Heart left ventricle (tissue), 16 donors: ENCODE data around the gene WDR73. TPM values are rescaled to one million over a fixed set of nuclear protein-coding genes. Genes with fewer than 3 reads are reported as not detected.

ENCODE experiments used
- ATAC-seq, 4 donors: fragments of 200-7000 bp; cut with Tn5 transposase; one replicate each; pipeline ENCODE4 v1.9.1; 2020 to 2022; ENCODE audit warnings: moderate library complexity in 4 of 4, mild to moderate bottlenecking in 3 of 4, moderate number of reproducible peaks in 1 of 4
- DNase-seq, 5 donors: peaks; one replicate each; pipeline ENCODE4 v3.0.0-alpha.2; 2020
- H3K27ac ChIP-seq, 12 donors: fragments of 200-600 bp; sonication (generic) in 4 of 12; one replicate each; pipeline versions ENCODE4 v1.5.0 to v1.8.0; 2016 to 2022; ENCODE audit warnings: mild to moderate bottlenecking in 2 of 12
- H3K27me3 ChIP-seq, 9 donors: fragments of 200-600 bp; sonication (generic) in 2 of 9; one replicate each; pipeline versions ENCODE4 v1.5.1 to v1.8.0; 2016 to 2022; ENCODE audit warnings: mild to moderate bottlenecking in 3 of 9
- H3K36me3 ChIP-seq, 9 donors: fragments of 200-600 bp; sonication (generic) in 2 of 9; one replicate each; pipeline versions ENCODE4 v1.5.0 to v1.8.0; 2018 to 2022; ENCODE audit warnings: mild to moderate bottlenecking in 2 of 9
- H3K4me1 ChIP-seq, 12 donors: fragments of 200-600 bp; sonication (generic) in 4 of 12; one replicate each; pipeline versions ENCODE4 v1.5.0 to v1.8.0; 2016 to 2022; ENCODE audit warnings: mild to moderate bottlenecking in 3 of 12
- H3K4me3 ChIP-seq, 12 donors: fragments of 200-600 bp; sonication (generic) in 4 of 12; one replicate each; pipeline versions ENCODE4 v1.5.0 to v1.8.0; 2017 to 2022; ENCODE audit warnings: mild to moderate bottlenecking in 9 of 12, moderate library complexity in 4 of 12
- H3K9me3 ChIP-seq, 12 donors: fragments of 200-600 bp; sonication (generic) in 4 of 12; one replicate each; pipeline versions ENCODE4 v1.5.0 to v1.8.0; 2016 to 2022; ENCODE audit warnings: mild to moderate bottlenecking in 1 of 12
- POLR2A ChIP-seq, 2 donors: fragments of 450-650 bp; IDR thresholded peaks; one replicate each; pipeline ENCODE4 v1.6.1; 2017; ENCODE audit warnings: antibody characterized with exemption in 2 of 2, mild to moderate bottlenecking in 2 of 2, moderate library complexity in 2 of 2
- WGBS, 4 donors: extraction: QIAGEN DNeasy Blood & Tissue Kit in 2 of 4; methylation state at CpG; one replicate each; pipeline versions ENCODE4 v1.1.5 to v1.1.7; 2013 to 2018; 5-methylcytosine and 5-hydroxymethylcytosine counted together
- intact Hi-C, 10 donors: fragments of 100-400 bp; cut with DNase I; formaldehyde crosslinking; loops; one replicate each; pipeline versions ENCODE4 v1.11.1 to v1.14.2; 2022
- polyA plus RNA-seq, 2 donors: library from polyadenylated mRNA; stranded (reverse); fragments of 200-250 nt; gene quantifications; one replicate each; pipeline ENCODE4 v1.2.3, GENCODE V29; 2013
- total RNA-seq, 9 donors: library from RNA; depleted of rRNA in 2 of 9; stranded (reverse); fragments of >200 nt in 2 of 9; fragmentation: NEBNext Ultra II Directional in 3 of 9; extraction: Animal tissue kit (Norgen Biotek cat#: 25700) in 3 of 9; gene quantifications; one replicate each; pipeline versions ENCODE4 v1.1.0 to v1.2.4, GENCODE V29; 2016 to 2023
- TF ChIP-seq, protein P1 (sequence below), 12 donors: fragments of 200-600 bp; sonication (generic) in 4 of 12; IDR thresholded peaks; one replicate each; pipeline versions ENCODE4 v1.5.0 to v1.8.0; 2018 to 2022; ENCODE audit warnings: antibody characterized with exemption in 12 of 12, mild to moderate bottlenecking in 5 of 12
- donor health status: ischemic (EF 13 %, LVEDD 7.1; RV severe dilation, severe dysfunction).
- donor health status: healthy with polysubstance abuse.
- donor health status: DM: no; HTN: yes; CAD: no.
- donor health status: DM: no; HTN: no; CAD: no.
- donor health status: ischemic (EF 25% LVEDD 6.9; RV normal size, moderate dysfunction).
- donor health status: ischemic (EF 25% LVEDD 5.7; RV mildly dilated, moderate dysfunction).
- donor health status: healthy.
- donor health status: DM: yes; HTN: yes; CAD: no.
- donor health status: ischemic (EF 35%, LVEDD 5.7; RV mildly dilated, moderate dysfunction).
- donor health status: nonischemic (EF 11% LVEDD 7.7; RV severe dilation, severe dysfunction).
- donor health status: DM: yes; HTN: yes; CAD: no.
- donor health status: PGD.
- donor health status: ischemic (EF 29% LVEDD 5.4; RV normal size, mild dysfunction).
- donor health status: nonischemic (EF 23%, LVEDD 6.1; RV moderate dilation, normal function).

WDR73 gene
- total and polyA plus RNA-seq, 11 donors: 8.7 to 22.2 (median 13.9) TPM

- DNase-seq (no peak), ATAC-seq (no peak)
- Histone ChIP-seq H3K9me3 (no peaks in the 10 kb centered on the region), H3K4me1 (no peaks in the 10 kb centered on the region), H3K27ac (no peak overlapping the region), H3K27me3 (no peaks in the 10 kb centered on the region), H3K36me3 (peaks cover 0 to 81% (median 62%) of the 10 kb centered on the region in 9 donors), H3K4me3 (no peak overlapping the region)
- WGBS, 4 donors: 75 to 93% (median 84%) methylated on average over 2 of the region's 2 CpGs
- intact Hi-C loops: no loop called here
- no peak for TF ChIP-seq POLR2A (IDR thresholded peaks at IDR 0.05)
- TF ChIP-seq, protein P1, sequence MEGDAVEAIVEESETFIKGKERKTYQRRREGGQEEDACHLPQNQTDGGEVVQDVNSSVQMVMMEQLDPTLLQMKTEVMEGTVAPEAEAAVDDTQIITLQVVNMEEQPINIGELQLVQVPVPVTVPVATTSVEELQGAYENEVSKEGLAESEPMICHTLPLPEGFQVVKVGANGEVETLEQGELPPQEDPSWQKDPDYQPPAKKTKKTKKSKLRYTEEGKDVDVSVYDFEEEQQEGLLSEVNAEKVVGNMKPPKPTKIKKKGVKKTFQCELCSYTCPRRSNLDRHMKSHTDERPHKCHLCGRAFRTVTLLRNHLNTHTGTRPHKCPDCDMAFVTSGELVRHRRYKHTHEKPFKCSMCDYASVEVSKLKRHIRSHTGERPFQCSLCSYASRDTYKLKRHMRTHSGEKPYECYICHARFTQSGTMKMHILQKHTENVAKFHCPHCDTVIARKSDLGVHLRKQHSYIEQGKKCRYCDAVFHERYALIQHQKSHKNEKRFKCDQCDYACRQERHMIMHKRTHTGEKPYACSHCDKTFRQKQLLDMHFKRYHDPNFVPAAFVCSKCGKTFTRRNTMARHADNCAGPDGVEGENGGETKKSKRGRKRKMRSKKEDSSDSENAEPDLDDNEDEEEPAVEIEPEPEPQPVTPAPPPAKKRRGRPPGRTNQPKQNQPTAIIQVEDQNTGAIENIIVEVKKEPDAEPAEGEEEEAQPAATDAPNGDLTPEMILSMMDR (IDR thresholded peaks at IDR 0.05): no peak
Measured at GRCh38 chr15:84666373-84666772, 12.3 kb upstream of the WDR73 start.

DNA sequence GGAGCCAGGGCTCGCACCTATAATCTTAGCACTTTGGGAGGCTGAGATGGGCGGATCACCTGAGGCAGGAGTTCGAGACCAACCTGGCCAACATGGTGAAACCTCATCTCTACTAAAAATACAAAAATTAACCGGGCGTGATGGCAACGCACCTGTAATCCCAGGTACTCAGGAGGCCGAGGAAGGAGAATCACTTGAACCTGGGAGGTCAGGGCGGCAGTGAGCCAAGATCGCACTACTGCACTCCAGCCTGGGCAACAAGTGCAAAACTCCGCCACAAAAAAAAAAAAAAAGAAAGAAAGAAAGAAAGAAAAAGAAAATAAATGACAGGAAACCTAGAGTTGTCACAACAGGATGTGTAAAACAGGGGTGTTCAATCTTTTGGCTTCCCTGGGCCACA is 6.9 kb upstream of the WDR73 start:
- peaks cover 0 to 27% (median 15%) of the 10 kb centered on the region in 9 donors for H3K36me3 ChIP-seq
- 95 to 97% (median 96%) methylated on average over 10 of the region's 10 CpGs for WGBS, 4 donors
- no peaks in the 10 kb centered on the region for H3K27me3 ChIP-seq
- H3K27ac ChIP-seq: no peak overlapping the region
- no peak overlapping the region for H3K4me3 ChIP-seq
- no peaks in the 10 kb centered on the region for H3K9me3 ChIP-seq
- ATAC-seq (no peak), DNase-seq (no peak)
- peaks cover 0 to 21% (median 7%) of the 10 kb centered on the region in 12 donors for H3K4me1 ChIP-seq
- TF ChIP-seq, protein P1 (IDR thresholded peaks at IDR 0.05): no peak
- no peak for TF ChIP-seq POLR2A (IDR thresholded peaks at IDR 0.05)
- intact Hi-C loops: no loop called here

DNA sequence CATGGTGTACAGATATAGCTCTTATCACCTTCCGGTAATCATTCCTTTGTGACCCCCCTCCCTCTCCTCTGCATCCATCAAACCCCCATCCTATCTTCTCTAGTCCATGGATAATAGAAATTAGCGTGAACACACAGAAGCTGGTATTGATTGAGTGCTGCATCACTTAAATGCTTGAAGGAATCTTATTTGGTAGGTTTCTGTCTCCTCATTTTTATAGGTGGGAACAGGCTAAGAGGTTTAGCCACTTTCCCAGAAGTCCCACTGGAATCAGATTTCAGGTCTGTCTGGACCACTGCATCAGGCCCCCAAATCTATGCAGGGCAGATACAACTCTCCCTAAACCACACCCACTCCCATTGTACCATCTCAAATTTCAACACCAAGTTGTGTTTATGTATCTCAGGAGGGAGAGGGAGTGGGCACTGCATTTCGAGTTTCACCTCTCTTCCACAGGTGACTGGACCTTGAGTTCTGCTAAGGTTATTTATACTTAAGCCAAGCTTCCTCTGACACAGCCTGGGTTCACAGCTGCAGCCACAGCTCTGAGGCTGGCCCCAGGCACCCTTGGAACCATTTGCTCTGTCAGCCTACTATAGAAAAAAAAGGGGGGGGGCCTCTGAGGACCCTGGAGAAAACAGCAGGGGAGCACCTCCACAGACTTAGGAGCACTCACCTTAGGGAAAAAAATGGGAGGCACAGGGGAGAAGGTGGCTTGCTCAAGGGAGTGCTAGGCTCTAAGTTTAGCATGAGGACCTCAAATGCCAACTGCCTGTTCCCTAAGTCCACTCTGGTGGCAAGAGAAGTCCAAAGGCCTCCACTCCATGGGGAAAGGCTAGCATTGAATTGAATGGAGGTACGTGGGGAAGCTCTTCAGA is 6.1 kb upstream of the WDR73 start:
- Histone ChIP-seq H3K4me1 (peaks cover 0 to 26% (median 10%) of the 10 kb centered on the region in 12 donors), H3K27ac (no peak overlapping the region), H3K4me3 (no peak overlapping the region), H3K9me3 (no peaks in the 10 kb centered on the region), H3K27me3 (no peaks in the 10 kb centered on the region), H3K36me3 (peaks cover 0 to 19% (median 6%) of the 10 kb centered on the region in 9 donors)
- DNase-seq (no peak), ATAC-seq (no peak)
- 71 to 89% (median 84%) methylated on average over 4 of the region's 4 CpGs for WGBS, 4 donors
- intact Hi-C loops: loop anchor here (2.0 to 10.0 kb wide), 14 partner anchors 42 to 275 kb away; partner anchors contain the start of genes ALPK3 (in 4 of the 10), SEC11A (in 4 of the 10), ZNF592 (in 1 of the 10) and ZSCAN2 (in 1 of the 10)
- no peak for TF ChIP-seq POLR2A (IDR thresholded peaks at IDR 0.05)

GRCh38 chr15:84658788-84659411 is 4.8 kb upstream of the WDR73 start:
- TF ChIP-seq, protein P1 (IDR thresholded peaks at IDR 0.05): no peak
- no peak for TF ChIP-seq POLR2A (IDR thresholded peaks at IDR 0.05)
- Histone ChIP-seq H3K27me3 (no peaks in the 10 kb centered on the region), H3K9me3 (no peaks in the 10 kb centered on the region), H3K27ac (peak overlapping the region in 11 of 12 donors; percentile 58 to 90 (median 79)), H3K4me3 (peak overlapping the region in 10 of 12 donors; percentile 44 to 87 (median 72)), H3K36me3 (peaks cover 0 to 13% (median 0%) of the 10 kb centered on the region in 9 donors), H3K4me1 (peaks cover 0 to 34% (median 16%) of the 10 kb centered on the region in 12 donors)
- 52 to 59% (median 58%) methylated on average over 7 of the region's 7 CpGs for WGBS, 4 donors
- intact Hi-C loops: loop anchor here (2.0 to 10.0 kb wide), 14 partner anchors 43 to 276 kb away; partner anchors contain the start of genes ALPK3 (in 4 of the 10), SEC11A (in 4 of the 10), ZNF592 (in 1 of the 10) and ZSCAN2 (in 1 of the 10)
- ATAC-seq: no peak
- no peak for DNase-seq
